ENCODE data around the gene NEK3.

DNA sequence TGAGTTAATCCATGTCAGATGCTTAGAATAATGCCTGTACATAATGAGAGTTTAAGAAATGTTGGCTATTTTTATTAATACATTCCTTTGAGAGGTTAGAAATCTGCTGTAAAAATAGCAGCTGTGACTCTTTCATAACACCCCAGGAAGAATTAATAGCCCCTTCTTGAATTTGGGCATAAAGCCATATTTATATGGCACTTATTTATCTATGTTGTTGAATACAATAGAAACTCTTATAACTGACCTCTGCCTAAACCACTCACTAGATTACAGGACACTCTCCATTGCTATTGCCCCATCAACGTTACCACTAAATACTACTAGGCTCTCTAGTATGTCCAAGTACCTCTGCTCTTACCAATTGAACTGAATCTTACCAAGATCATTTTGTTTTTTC, 46.8 kb downstream of the NEK3 start:
- TF ChIP-seq POLR2AphosphoS5 (IDR thresholded peaks at IDR 0.05; ENCODE audit: low read depth, low read length) (no peak), TAF1 (IDR thresholded peaks at IDR 0.05; ENCODE audit: borderline replicate concordance, low read depth, low read length) (no peak)

All from GM12892 (cell line).